Measurements from ENCODE around the gene STMN3.

- TF ChIP-seq CTCF (IDR thresholded peaks at IDR 0.05), result no peak
- TF ChIP-seq POLR2A (IDR thresholded peaks at IDR 0.05), result no peak
- TF ChIP-seq POLR2AphosphoS5 (IDR thresholded peaks at IDR 0.05), result no peak
These were observed 5.5 kb upstream of the STMN3 start for GRCh38 chr20:63658749-63659187.
